NCI-H1930 (cell line): ENCODE data around the gene KAT2A.

Experiments used
- DNase-seq, 2 experiments: peaks; one replicate each; lab custom pipeline; 2025; lab: John Stamatoyannopoulos, UW

The KAT2A gene

GRCh38 chr17:42135664-42136653 lies 14.8 kb upstream of the KAT2A start:
- no peak for DNase-seq

DNA sequence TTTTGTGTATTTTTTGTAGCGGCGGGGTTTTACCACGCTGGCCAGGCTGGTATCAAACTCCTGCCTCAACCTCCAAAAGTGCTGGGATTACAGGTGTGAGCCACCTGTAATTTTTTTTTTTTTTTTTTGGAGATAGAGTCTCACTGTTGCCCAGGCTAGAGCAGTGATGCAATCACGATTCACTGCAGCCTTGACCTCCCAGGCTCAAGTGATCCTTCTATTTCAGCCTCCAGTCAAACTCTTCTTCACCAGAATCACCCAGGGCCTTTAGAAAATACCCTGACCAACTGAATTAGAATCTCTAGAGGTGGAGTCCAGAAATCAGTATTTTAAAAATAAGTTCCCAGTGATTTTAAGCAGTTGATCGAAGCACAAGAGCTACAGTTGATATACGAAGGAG lies 14.0 kb upstream of the KAT2A start:
- DNase-seq: no peak

DNA sequence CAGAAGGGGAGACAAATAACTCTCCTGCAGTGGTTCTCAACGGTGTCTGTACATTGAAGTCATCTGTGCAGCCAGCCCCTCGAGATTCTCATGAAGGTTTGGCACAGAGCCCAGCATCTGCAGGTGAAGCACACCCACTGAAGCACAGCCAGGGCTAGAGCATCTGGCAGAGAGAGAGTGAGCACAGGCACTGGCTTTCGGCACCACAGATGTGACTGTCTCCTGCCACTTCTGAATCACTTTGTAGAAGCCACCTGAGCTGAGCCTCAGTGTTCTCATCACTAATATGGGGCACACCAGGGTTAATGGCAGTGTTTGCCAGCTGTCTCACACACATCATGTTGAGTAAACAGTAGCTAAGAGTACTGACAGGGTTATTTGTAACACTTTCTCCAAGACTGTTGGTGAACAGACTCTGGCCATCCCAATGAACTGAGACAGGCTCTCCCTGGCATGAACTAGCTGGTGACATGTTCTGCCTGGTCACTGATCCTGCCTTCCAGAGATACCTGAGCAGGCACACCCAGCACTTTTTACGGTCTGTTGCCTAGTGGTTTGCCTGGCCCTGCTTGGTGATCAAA lies 12.4 kb upstream of the KAT2A start:
- no peak for DNase-seq

DNA sequence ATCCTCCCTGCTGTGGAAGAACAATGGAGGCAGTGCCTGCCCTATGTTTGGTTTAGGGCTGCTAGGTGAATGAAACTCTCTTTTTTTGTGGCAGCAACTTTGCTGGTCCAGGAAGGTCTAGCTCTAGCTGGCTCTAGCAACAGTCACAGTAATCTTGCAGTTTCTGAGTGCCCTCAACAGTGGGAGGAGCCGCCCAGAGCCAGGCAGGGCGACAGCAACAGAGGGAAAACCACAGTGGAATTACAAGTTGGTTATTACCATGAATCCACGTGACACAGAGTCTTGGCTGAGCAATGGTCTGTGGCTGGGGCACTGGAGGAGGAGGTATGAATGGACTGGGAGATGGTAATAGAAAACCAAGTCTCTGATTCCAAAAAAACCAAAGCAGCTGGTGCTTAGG lies 11.8 kb upstream of the KAT2A start:
- DNase-seq: no peak

DNA sequence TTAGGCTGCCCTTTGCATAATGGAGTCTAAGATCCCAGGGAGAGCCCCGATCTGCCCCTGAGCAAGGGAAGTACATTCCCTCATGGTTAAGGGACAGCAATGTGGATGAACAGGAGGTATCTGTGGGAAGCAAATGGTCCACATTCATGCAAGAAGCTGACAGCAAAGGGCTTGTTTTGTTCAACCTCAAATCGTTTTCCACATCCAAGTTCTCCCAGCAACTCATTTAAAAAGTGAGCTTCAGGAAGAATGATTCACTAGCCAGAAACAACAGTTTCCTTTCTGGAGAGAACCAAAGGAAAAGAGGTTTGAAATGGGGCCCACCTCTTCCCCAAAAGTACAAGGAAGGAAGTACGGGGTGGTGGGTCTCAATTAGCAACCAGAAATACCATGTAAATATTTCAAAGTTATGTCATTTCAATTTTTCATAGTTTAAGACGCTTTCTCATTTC lies 10.8 kb upstream of the KAT2A start:
- no peak for DNase-seq

GRCh38 chr17:42131232-42131631 lies 10.1 kb upstream of the KAT2A start:
- DNase-seq: no peak

- DNase-seq: no peak
These were observed 9.3 kb upstream of the KAT2A start for GRCh38 chr17:42130310-42130936.

DNA sequence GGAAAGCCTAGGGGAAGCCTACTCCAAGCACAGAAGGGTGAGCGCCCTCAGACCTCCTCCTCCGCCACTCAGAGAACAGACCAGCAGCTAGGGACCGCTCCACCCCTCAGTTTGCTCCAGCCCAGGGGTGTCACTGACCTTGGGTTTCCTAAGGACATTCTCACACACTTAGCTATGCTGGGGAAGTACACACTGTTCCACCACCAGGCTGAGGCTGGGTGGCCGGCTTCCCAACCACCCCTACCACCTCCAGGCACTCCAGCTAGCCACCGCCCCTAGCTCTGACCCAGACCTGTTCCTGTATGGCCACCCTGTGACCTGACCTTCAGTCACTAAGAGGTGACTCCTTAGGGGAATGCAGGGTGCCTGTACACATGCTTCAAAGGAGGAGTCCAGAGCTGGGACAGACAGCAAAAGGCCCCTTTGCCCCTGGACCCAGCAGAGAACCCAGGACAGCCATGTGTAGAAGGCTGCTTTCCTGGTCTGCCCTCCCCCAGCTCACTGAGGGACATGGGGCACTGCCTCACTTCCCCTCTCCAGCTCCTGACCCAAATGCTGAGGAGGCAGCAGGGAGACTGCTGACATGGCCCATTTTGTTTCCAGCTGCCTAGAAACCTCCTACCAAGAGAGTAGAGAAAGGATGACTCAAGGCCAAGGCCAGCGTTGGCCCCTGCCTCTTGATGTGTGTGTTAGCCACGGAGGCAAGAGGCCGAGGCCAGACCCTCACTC lies 8.1 kb upstream of the KAT2A start:
- DNase-seq: no peak

GRCh38 chr17:42127414-42127813 lies 6.2 kb upstream of the KAT2A start:
- no peak for DNase-seq

DNA sequence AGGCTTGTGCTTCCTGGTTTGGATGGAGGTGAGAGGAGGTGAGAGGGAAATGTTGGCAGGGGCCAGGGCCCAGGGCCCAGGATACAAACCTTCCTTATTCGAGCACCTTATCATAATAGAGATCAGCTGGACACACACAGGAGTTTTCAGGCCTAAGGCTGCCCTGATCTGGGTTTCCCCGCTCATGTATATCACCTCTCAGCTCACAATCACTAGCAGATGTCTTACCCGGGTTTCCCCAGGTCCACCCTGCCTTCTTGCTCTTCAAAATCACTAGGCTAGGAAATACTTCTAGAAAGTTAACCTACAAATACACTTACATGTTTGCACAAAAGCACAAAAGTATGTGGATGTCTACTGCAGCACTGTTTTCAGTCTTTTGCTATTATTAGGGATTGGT lies 5.7 kb upstream of the KAT2A start:
- no peak for DNase-seq

DNA sequence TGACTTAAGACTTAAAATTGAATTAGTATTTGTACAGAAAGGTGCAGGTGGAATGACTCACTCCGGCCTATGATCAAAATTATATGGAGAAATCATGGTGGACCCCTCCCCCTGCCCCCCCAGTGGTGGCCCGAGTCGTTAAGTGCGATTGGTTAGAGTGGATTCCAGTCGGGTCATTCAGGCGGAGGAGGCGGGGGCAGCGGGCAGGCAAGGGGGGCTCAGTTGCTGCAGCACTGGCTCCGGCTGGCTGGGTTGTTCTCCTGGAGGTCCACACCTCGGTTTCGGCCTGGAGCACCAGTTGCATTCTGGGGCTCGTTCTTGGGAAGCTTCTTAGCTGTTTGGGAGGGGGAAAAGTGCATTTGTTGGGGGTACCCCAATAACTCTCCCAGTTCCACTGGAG lies 4.4 kb upstream of the KAT2A start:
- no peak for DNase-seq

DNA sequence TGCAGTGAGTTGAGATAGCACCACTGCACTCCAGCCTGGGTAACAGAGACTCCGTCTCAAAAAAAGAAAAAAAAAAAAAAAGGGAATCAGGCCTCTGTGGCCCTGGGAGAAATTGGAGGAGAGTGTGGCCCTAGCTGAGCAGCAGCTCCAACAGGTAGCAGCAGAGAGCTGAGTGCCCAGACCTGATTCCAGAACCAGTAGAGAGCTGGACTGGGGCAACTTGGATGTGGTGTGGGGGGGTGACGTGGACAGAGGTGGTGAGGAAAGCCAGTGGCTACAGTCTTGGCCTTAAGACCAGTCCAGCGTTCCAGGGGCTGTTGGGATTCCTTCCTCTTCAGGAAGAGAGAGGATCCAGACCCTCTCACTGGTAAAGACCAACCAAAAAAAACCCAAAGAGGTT lies 3.1 kb upstream of the KAT2A start:
- no peak for DNase-seq

- DNase-seq: no peak
These were observed 1.5 kb upstream of the KAT2A start, which contains the start of gene HSPB9 for GRCh38 chr17:42122371-42123303. HSPB9 (plus strand) TSS chr17:42122804; CDS start chr17:42122851, 47 bp downstream.

GRCh38 chr17:42120161-42120769 lies 902 bp downstream of the KAT2A start:
- no peak for DNase-seq

GRCh38 chr17:42119301-42119700 lies 1.9 kb downstream of the KAT2A start:
- no peak for DNase-seq

DNA sequence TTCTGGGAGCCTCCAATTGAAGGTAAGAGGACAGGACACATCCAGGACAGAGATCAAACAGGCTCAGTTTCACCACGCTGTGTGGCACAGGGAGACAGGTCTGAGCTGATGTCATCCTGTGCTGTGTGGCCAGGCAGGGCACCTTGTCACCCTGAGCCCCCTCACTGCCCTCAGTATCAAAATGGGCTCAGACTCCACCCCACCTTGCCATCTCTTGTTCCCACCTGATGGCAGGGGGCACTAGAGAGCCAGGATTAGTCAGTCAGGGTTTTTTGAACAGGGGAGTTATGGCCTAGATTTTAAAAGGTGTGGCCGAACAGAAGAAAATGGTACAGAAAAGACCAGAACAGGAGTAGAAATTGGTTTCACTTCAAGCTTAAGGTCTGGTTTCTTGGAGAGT lies 2.6 kb downstream of the KAT2A start:
- DNase-seq: peak; percentile 13 to 19

- DNase-seq: no peak
These were observed 3.0 kb downstream of the KAT2A start for GRCh38 chr17:42118126-42118510.

GRCh38 chr17:42117397-42118125 lies 3.6 kb downstream of the KAT2A start:
- no peak for DNase-seq

DNA sequence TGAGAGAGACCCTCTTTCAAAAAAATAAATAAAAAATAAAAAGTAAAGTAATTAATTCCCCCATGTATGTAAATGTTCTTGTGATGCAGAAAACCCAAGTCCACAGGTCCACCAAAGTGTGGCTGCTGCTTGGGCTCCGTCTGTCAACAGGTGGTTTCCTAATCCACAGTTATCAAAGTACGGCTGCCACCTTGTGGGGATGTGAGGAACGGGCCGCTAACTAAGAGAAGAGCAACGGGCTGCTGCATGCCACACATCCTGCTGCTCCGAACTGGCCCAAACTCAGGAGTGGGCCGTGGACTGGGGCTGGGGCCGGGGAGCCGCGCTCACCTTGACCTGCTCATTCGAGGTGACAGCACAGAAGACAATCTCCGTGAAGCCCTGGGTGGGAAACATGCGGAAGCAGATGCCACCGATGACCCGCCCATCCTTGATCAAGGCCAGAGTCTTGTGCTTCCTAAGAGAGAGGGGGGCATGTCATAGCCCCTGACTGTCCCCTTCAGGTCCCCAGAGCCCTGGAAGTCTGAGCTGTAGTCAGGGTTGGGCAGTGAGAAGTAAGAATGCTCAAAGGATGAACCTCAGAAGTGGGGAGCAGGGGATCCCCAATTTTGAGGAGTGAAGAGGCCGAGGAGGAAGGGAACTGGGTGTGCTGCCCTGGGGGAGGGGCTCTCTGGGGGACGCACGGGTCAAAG lies 4.3 kb downstream of the KAT2A start:
- DNase-seq: peak; percentile 41 to 66
